ENCODE measurements around the gene NTSR1.

DNA sequence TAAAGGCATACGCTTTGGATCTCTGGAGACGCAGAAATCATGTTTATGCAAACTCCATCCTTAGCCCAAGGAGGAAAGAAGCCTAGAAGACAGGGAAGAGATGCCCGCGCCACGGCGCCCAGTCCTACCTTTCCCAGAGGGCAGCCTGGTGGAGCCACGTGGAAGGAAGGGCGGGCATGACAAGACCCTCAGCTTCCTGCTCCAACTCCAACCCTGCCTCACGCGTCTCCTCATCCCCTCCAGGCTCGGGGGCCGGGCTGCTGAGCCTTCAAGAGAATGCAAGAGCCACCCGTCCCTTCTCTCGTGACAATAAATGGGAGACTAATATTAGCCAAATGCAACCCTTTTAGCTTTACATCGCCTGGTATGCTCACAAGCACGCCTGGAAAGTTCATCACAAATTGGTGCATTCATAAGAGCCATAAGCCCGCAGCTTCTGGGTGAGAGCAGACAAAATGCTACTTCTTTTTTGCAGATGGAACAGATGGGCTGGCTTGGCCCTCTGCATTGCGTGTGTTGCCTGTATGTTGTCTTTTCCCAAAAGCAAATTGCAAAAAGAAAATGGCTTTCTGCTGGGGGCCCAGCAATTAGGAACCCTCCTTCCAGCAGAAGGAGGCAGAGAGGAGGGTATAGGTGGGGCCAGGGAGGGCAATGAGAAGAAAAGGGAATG, 8.2 kb upstream of the NTSR1 start:
- TF ChIP-seq POLR2A (IDR thresholded peaks at IDR 0.05) = no peak
- TF ChIP-seq, protein P1, sequence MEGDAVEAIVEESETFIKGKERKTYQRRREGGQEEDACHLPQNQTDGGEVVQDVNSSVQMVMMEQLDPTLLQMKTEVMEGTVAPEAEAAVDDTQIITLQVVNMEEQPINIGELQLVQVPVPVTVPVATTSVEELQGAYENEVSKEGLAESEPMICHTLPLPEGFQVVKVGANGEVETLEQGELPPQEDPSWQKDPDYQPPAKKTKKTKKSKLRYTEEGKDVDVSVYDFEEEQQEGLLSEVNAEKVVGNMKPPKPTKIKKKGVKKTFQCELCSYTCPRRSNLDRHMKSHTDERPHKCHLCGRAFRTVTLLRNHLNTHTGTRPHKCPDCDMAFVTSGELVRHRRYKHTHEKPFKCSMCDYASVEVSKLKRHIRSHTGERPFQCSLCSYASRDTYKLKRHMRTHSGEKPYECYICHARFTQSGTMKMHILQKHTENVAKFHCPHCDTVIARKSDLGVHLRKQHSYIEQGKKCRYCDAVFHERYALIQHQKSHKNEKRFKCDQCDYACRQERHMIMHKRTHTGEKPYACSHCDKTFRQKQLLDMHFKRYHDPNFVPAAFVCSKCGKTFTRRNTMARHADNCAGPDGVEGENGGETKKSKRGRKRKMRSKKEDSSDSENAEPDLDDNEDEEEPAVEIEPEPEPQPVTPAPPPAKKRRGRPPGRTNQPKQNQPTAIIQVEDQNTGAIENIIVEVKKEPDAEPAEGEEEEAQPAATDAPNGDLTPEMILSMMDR (IDR thresholded peaks at IDR 0.05) = no peak
